Vagina (tissue), 2 donors: ENCODE results near the gene HSFX4.
"Not testable (repeated sequence)": the region's sequence is repeated elsewhere in the genome, so short reads cannot be mapped to it uniquely, and the experiment has no call there.

Source experiments
- CTCF ChIP-seq, 3 experiments: fragments of 450-650 bp in 2 of 3; fragments of 200-600 bp in 1 of 3; sonication (generic) in 1 of 3; IDR thresholded peaks; one replicate each; pipeline ENCODE4 v1.5.1; 2017 to 2019; ENCODE audit warnings: antibody characterized with exemption in 3 of 3, mild to moderate bottlenecking in 2 of 3, moderate library complexity in 2 of 3
- POLR2A ChIP-seq, 2 donors: fragments of 450-650 bp; IDR thresholded peaks; one replicate each; pipeline ENCODE4 v1.6.1; 2017; ENCODE audit warnings: antibody characterized with exemption in 2 of 2, mild to moderate bottlenecking in 2 of 2, moderate library complexity in 2 of 2

GRCh38 chrX:149929400-149929799 lies at the start of gene HSFX4:
- TF ChIP-seq POLR2A, CTCF (IDR thresholded peaks at IDR 0.05): not testable (repeated sequence)
